HG03558 (cell line): ENCODE measurements around the gene QSOX2.

ENCODE experiments used
- ATAC-seq: cut with Tn5 transposase; IDR thresholded peaks from one replicate; pipeline ENCODE4 v1.9.1; 2021; ENCODE audit warnings: moderate number of reproducible peaks; ENCODE audit not compliant: unreplicated experiment; ENCODE audit errors: extremely low read depth

QSOX2 gene

GRCh38 chr9:136226680-136227407 is 18.8 kb downstream of the QSOX2 start:
- ATAC-seq, result no peak

- ATAC-seq, result no peak
Measured at GRCh38 chr9:136225748-136226679, 19.6 kb downstream of the QSOX2 start.

GRCh38 chr9:136225366-136225747 is 20.3 kb downstream of the QSOX2 start:
- ATAC-seq, result no peak

GRCh38 chr9:136223871-136224640 is 21.6 kb downstream of the QSOX2 start:
- ATAC-seq, result no peak

- ATAC-seq, result no peak
Measured at GRCh38 chr9:136222906-136223285, 22.7 kb downstream of the QSOX2 start.

GRCh38 chr9:136222166-136222905 is 23.3 kb downstream of the QSOX2 start:
- no peak for ATAC-seq

- no peak for ATAC-seq
Measured at GRCh38 chr9:136220017-136220729, 25.4 kb downstream of the QSOX2 start.

- ATAC-seq, result no peak
Measured at GRCh38 chr9:136219276-136219675, 26.3 kb downstream of the QSOX2 start.

GRCh38 chr9:136218673-136219072 is 26.9 kb downstream of the QSOX2 start:
- no peak for ATAC-seq

GRCh38 chr9:136218271-136218670 is 27.3 kb downstream of the QSOX2 start:
- ATAC-seq, result no peak

- no peak for ATAC-seq
Measured at GRCh38 chr9:136216541-136217244, 28.9 kb downstream of the QSOX2 start.

- no peak for ATAC-seq
Measured at GRCh38 chr9:136213733-136214132, 31.9 kb downstream of the QSOX2 start.

GRCh38 chr9:136212345-136212950 is 33.2 kb downstream of the QSOX2 start:
- no peak for ATAC-seq

GRCh38 chr9:136211441-136212344 is 33.9 kb downstream of the QSOX2 start:
- ATAC-seq, result no peak

- no peak for ATAC-seq
Measured at GRCh38 chr9:136211006-136211405, 34.6 kb downstream of the QSOX2 start.

- ATAC-seq, result no peak
Measured at GRCh38 chr9:136210276-136210675, 35.3 kb downstream of the QSOX2 start.

GRCh38 chr9:136209786-136210185 is 35.8 kb downstream of the QSOX2 start:
- ATAC-seq, result no peak
